ENCODE results near the gene ACTL6A.

The ACTL6A gene

GRCh38 chr3:179589143-179589542, 26.4 kb downstream of the ACTL6A start:
- H3K4me3 ChIP-seq (ENCODE audit: low read depth, low read length), result no peak overlapping the region

DNA sequence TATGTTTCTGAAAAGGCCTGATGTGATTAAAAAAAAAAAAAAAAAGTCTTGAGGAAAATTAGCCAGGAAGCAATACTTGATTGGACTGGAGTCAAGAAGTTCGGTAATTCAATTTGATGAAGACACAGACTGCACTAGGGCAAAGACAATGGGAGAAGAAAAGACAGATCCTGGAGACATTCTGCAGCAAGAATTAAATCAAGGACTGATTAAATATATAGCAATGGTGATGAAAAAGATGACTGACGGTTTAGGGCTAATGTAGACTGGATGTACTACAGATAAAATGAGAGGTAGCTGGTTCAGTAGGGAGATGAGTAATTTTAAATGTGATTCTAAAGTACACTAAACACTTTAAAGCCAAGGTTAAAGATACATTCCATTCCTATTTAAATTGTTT, 27.9 kb downstream of the ACTL6A start:
- H3K4me3 ChIP-seq (ENCODE audit: low read depth, low read length), result no peak overlapping the region

DNA sequence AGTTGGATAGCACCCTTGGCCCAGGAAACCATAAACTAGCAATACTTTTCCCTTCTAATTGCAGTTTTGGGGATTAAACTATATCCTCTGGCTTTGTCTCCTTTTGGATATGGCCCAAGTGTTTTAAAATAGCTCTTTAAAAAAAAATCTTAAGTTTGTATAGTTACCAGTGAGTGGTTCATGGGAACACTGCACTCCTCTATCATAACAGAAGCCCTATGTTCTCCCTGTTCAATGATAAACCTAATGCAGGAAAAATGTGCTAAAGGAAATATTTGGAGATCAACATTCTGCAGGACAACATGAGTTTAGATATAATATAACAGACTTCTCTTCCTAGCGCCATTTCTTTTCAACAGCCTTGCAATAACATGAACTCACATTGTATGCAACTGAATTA, 28.6 kb downstream of the ACTL6A start:
- no peak overlapping the region for H3K4me3 ChIP-seq (ENCODE audit: low read depth, low read length)

DNA sequence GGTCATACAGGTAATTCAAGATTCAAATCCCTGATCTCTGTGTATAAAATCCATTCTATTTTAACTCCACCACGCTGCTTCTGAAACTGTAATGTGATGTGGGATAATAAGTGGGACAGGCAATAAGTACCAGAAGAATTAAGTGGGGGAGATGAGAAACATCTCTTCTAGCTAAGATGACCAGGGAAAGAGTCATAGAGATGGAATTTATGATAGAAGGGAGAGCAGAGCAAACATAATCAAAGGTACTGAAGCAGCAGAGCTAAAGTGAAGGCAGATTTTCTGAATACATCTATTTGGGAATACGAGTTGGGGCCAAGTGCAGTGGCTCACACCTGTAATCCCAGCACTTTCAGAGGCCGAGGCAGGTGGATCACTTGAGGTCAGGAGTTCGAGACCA, 36.8 kb downstream of the ACTL6A start:
- no peak overlapping the region for H3K4me3 ChIP-seq (ENCODE audit: low read depth, low read length)

- peak overlapping the region; percentile 99 for H3K4me3 ChIP-seq (ENCODE audit: low read depth, low read length)
Observed at GRCh38 chr3:179603321-179603720, 40.6 kb downstream of the ACTL6A start.

DNA sequence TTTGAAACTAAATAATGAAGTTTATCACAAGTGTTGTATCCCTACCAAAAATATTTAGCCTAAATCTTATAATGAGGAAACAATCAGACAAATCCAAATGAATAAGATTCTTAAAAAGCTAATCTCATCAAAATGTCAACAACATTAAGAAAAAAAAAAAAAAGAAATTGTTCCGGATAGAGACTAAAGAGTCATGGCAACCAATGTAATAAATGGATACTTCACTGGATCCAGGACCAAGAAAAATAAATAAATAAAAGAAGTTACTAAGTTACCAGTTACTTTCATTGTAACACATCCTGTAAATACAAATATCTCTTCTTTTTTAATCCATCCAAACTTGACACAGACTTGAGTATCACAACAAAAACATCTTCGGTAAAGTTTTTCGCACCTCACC, 41.1 kb downstream of the ACTL6A start:
- H3K4me3 ChIP-seq (ENCODE audit: low read depth, low read length), result peak overlapping the region; percentile 99

DNA sequence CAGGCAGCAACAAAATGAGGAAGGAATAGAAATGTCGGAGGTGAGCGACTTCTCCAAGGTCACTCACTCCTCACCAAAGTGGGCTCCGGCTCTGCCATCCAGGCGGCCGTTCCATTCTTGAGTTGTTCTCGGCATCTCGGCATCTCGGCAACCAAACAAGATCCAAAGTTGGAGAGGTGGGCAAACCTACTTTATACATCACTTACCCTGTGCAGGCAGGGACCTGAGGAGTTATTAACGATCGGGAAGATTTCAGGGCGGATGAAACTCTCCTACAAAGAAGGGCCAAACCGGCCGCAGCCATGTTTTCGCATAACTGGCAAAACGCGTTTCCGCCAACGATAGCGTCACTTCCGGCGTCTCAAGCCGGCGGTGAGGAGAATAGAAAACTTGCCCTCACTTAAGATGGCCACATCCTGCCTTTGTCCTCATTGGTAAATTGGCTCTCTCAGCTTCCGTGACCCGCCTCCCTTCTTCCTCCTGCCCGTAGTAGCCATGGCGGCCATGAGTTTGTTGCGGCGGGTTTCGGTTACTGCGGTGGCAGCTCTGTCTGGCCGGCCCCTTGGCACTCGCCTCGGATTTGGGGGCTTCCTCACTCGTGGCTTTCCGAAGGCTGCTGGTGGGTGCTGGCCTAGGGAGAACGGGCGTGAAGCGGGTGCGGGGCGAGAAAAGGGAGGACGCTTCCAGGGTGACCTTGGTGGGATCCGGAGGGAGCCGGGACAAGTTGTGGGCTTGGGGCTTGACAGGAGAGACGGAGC, 41.8 kb downstream of the ACTL6A start, which contains the start of the genes MRPL47 and NDUFB5:
MRPL47 (minus strand) TSS at position 318 of the 758 bp plus-strand sequence; CDS start at position 304, 14 bp downstream.
NDUFB5 (plus strand) TSS at position 474 of the 758 bp plus-strand sequence; CDS start at position 496, 22 bp downstream.
- H3K4me3 ChIP-seq (ENCODE audit: low read depth, low read length), result peak within 1 kb of the TSS; percentile 99

- H3K4me3 ChIP-seq (ENCODE audit: low read depth, low read length), result no peak overlapping the region
Observed at GRCh38 chr3:179606534-179607085, 43.9 kb downstream of the ACTL6A start.

DNA sequence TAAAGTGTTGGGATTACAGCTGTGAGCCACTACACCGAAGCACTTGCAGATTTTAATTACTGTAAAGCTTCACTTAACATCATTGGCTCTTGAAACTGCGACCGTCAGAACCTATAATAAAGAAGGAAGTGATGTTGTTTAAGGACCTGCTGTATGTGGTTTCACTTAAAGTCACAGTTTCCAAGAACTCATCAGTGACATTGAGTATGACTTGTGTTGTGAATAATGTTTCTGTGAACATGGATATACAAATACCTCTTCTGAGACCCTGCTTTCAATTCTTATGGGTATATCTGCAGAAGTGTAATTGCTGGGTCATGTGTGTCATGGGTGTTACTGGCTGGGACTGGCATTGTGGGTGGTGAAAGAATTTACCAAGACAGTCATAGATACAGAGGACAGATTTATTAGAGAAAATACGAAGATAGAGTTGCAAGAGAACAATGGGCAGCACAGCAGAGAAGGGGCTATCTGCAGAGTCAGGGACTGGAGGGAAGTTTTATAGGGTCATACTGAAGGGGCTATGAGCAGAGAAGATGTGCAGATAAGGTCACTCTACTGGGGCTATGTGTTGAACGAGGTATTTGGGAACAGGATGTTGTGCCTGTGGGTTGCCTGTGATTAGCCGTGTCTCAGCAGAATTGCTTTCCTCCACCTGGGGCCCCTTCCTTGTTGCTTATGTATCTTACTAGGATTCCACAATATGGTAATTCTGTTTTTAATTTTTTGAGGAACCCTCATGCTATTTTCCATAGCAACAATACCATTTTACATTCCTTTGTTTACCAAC, 46.4 kb downstream of the ACTL6A start:
- no peak overlapping the region for H3K4me3 ChIP-seq (ENCODE audit: low read depth, low read length)

DNA sequence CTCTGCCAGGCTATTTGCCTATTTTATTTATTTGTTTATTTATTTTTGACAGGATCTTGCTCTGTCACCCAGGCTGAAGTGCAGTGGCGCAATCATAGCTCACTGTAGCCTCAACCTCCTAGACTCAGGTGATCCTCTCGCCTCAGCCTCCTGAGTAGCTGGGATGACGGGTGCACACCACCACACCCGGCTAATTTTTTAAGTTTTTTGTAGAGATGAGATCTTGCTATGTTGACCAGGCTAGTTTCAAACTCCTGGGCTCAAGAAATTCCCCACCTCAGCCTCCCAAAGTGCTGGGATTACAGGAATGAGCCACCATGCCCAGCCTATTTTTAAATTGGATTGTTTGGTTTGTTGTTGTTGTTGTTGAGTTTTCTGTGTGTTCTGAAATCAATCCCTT, 47.3 kb downstream of the ACTL6A start:
- H3K4me3 ChIP-seq (ENCODE audit: low read depth, low read length), result no peak overlapping the region

DNA sequence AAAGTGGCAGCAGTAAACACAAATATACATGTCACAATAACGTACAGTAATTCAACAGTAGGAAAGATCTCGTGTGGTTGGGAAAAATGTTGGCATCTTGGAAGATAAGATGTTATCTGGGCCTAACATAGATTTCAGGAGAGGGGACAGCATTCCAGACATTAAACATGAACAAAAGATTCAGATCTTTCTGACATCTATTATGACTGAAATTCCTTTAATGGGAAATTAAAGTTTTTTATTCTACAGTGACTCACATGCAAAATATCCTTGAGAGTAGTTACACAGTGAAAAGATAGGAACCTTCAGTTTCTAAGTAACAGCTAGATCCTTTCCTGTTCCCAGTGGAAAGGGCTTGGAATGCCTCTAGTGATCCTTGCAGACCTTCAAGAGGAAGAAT, 51.1 kb downstream of the ACTL6A start:
- no peak overlapping the region for H3K4me3 ChIP-seq (ENCODE audit: low read depth, low read length)

- H3K4me3 ChIP-seq (ENCODE audit: low read depth, low read length), result no peak overlapping the region
Observed at GRCh38 chr3:179615458-179616173, 52.9 kb downstream of the ACTL6A start.

DNA sequence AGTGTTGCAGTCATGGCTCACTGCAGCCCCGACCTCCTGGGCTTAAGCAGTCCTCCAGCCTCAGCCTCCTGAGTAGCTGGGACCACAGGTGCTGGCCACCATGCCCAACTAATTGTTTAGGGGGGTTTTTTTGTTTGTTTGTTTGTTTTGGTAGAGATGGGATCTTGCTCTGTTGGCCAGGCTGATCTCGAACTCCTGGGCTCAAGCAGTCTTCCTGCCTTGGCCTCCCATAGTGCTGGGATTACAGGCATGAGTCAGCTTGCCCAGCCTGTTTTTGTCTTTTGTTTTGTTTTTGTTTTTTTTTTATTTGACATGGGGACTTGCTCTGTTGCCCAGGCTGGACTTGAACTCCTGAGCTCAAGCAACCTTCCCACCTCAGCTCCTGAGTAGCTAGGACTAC, 59.3 kb downstream of the ACTL6A start:
- H3K4me3 ChIP-seq (ENCODE audit: low read depth, low read length), result no peak overlapping the region

GRCh38 chr3:179624451-179624850, 61.7 kb downstream of the ACTL6A start:
- no peak overlapping the region for H3K4me3 ChIP-seq (ENCODE audit: low read depth, low read length)

DNA sequence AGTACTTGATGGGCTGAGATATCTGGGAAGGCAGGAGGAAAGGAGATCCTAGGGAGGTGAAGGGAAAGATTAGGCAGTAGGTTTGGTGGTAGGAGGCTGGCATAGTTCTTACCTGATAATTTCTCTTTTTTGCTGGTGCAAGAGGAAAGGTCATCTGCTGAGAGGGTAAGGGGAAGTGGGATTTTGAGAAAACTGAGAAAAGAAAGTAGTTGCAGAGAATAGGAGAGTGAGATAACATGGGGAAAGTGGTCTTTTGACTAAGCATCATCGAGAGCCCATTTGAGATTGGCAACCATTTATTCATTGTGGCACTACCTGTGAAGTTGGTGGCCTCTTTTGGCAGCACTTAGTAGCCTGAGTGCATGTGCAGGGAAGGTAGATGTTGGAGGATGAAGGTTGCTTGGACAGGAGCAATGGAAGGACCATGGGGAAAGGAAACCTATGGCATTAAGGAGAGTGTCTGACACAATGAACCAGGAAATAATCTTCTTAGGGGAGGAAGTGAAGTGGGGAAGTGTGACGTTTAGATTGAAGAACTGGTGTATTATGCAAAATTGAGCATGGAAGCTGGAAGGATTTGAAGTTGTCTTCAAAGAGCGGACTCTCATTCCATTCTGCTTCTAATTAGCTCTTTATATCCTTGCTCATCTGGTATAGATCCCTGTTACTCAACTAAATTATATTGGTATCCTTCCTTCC, 68.2 kb downstream of the ACTL6A start:
- H3K4me3 ChIP-seq (ENCODE audit: low read depth, low read length), result no peak overlapping the region

All from iPS-11a (cell line).